Measurements from ENCODE around the gene HEPACAM2. TPM values are rescaled to one million over a fixed set of nuclear protein-coding genes. Genes with fewer than 3 reads are reported as not detected.

Gene HEPACAM2
- total RNA-seq, 1 donor from 2014 or later: not detected

DNA sequence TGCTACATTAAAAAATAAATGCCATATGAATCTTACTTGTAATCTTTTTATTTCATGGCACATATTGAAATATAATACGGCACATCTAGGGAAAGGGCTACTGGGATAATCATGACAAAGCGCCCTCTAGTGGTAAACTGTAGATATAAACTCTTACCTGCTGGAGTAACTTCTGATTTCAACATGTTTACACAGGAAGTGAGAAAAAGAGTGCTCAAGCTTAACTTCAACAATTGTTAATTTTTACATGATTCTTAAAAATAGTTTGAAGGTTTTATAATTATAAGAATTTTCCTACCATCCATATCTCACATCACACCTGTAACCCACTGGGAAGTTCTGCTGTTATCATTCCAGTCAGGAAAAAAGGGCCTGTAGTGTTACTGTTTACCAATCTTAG, 2.0 kb upstream of the HEPACAM2 start:
- Histone ChIP-seq H3K4me3 (no peak overlapping the region), H3K9me3 (no peaks in the 10 kb centered on the region), H3K27me3 (no peaks in the 10 kb centered on the region), H3K4me1 (peaks cover 13% of the 10 kb centered on the region), H3K27ac (no peak overlapping the region), H3K36me3 (no peaks in the 10 kb centered on the region)
- DNase-seq (ENCODE audit: extremely low spot score in 2 of 2): no peak
- intact Hi-C loops (cut with DNase I): no loop called here
- TF ChIP-seq POLR2A (IDR thresholded peaks at IDR 0.05): no peak
- peak in 1 of 2 donors; percentile 45 for TF ChIP-seq POLR2AphosphoS5 (IDR thresholded peaks at IDR 0.05; ENCODE audit: insufficient read depth in 1 of 2, low read depth in 1 of 2)
- TF ChIP-seq, protein P1, sequence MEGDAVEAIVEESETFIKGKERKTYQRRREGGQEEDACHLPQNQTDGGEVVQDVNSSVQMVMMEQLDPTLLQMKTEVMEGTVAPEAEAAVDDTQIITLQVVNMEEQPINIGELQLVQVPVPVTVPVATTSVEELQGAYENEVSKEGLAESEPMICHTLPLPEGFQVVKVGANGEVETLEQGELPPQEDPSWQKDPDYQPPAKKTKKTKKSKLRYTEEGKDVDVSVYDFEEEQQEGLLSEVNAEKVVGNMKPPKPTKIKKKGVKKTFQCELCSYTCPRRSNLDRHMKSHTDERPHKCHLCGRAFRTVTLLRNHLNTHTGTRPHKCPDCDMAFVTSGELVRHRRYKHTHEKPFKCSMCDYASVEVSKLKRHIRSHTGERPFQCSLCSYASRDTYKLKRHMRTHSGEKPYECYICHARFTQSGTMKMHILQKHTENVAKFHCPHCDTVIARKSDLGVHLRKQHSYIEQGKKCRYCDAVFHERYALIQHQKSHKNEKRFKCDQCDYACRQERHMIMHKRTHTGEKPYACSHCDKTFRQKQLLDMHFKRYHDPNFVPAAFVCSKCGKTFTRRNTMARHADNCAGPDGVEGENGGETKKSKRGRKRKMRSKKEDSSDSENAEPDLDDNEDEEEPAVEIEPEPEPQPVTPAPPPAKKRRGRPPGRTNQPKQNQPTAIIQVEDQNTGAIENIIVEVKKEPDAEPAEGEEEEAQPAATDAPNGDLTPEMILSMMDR (IDR thresholded peaks at IDR 0.05): peak in 2 of 3 experiments; percentile 54 to 59

DNA sequence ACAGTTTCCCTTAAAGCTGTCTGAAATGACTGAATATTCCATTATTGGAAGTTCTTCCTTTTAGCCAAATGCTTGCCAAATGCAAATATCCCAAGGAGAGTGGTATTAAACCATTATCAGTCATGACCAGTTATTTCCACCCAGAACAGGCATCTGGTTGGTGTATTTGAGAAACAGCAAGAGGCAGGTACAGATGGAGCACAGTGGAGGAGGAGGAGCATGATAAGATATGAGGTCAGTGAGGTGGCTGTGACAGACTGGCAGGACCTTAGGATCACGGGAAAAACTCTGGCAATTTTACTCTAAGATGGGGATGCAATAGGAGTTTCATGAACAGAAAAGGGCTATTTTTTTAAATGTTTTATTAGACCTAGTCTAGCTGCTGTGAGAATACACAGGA, 6.4 kb downstream of the HEPACAM2 start:
- Histone ChIP-seq H3K27me3 (no peaks in the 10 kb centered on the region), H3K9me3 (no peaks in the 10 kb centered on the region), H3K4me1 (no peaks in the 10 kb centered on the region), H3K36me3 (no peaks in the 10 kb centered on the region), H3K27ac (no peak overlapping the region), H3K4me3 (no peak overlapping the region)
- TF ChIP-seq POLR2AphosphoS5 (IDR thresholded peaks at IDR 0.05; ENCODE audit: insufficient read depth in 1 of 2, low read depth in 1 of 2) (no peak), POLR2A (IDR thresholded peaks at IDR 0.05) (no peak)
- TF ChIP-seq, protein P1 (IDR thresholded peaks at IDR 0.05): no peak
- intact Hi-C loops (cut with DNase I): no loop called here
- no peak for DNase-seq (ENCODE audit: extremely low spot score in 2 of 2)

DNA sequence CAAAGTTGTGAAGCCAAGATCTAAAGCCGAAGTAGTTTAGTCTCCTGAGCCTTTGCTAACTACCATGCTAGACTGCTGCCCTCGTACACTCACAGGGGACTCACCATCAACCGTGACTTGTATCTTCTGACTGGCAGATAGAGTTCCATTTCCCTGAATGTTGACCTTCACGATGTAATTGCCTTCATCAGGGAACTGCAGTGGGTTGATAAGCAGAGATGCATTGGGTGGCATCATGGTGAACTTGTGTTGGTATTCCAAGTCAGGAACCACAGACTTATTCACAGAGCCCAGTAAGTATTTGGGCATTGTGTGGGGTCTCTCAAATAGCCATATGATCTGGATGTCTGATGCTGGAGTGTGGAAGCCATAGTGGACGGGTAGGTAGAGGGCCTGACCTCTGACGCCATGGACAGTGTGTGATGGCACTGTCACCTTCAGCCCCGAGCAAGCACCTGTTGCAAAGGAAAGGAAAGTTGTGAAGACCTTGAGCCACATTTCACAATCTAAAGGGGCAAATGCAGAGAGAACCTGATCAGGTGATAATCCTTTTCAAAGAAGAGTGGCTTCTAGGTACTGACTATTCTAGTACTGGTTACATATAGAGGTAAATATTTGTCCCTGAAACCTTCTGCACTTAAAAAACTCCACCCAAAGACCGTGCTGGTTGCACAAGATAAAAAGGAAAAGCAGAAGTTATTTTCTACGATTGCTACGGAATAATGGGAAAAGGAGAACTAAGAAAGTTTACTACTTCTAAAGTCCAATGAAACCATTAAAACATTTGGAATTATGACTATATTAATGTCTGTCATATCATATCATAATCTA, 7.1 kb downstream of the HEPACAM2 start:
- no peaks in the 10 kb centered on the region for H3K36me3 ChIP-seq
- no peaks in the 10 kb centered on the region for H3K4me1 ChIP-seq
- H3K9me3 ChIP-seq: no peaks in the 10 kb centered on the region
- no peak overlapping the region for H3K27ac ChIP-seq
- H3K27me3 ChIP-seq: no peaks in the 10 kb centered on the region
- DNase-seq (ENCODE audit: extremely low spot score in 2 of 2): no peak
- intact Hi-C loops (cut with DNase I): no loop called here
- no peak overlapping the region for H3K4me3 ChIP-seq
- TF ChIP-seq POLR2A (IDR thresholded peaks at IDR 0.05): no peak
- TF ChIP-seq POLR2AphosphoS5 (IDR thresholded peaks at IDR 0.05; ENCODE audit: insufficient read depth in 1 of 2, low read depth in 1 of 2): no peak
- TF ChIP-seq, protein P1 (IDR thresholded peaks at IDR 0.05): no peak

DNA sequence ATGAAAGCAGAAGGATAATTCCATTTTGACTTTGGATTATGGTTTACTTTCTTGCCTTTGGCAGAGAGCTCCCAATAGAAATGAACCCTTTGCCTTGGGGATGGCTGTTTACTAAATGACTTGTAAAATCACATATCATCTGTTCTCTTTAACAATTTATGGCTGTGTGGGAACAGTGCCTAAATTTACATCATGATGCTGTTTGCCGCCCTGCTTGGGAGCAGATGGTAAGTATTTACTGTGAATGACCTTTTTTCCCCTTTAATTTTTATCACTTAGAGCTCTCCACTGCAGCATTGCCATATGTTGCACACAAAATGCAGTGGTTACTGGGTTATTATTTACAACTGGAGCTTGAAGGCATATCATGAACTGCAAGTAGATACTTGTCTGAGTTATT, 13.4 kb downstream of the HEPACAM2 start:
- Histone ChIP-seq H3K4me3 (no peak overlapping the region), H3K9me3 (no peaks in the 10 kb centered on the region), H3K27ac (no peak overlapping the region), H3K27me3 (no peaks in the 10 kb centered on the region), H3K4me1 (no peaks in the 10 kb centered on the region), H3K36me3 (no peaks in the 10 kb centered on the region)
- intact Hi-C loops (cut with DNase I): no loop called here
- DNase-seq (ENCODE audit: extremely low spot score in 2 of 2): no peak
- TF ChIP-seq, protein P1 (IDR thresholded peaks at IDR 0.05): no peak
- TF ChIP-seq POLR2A (IDR thresholded peaks at IDR 0.05) (no peak), POLR2AphosphoS5 (IDR thresholded peaks at IDR 0.05; ENCODE audit: insufficient read depth in 1 of 2, low read depth in 1 of 2) (no peak)

DNA sequence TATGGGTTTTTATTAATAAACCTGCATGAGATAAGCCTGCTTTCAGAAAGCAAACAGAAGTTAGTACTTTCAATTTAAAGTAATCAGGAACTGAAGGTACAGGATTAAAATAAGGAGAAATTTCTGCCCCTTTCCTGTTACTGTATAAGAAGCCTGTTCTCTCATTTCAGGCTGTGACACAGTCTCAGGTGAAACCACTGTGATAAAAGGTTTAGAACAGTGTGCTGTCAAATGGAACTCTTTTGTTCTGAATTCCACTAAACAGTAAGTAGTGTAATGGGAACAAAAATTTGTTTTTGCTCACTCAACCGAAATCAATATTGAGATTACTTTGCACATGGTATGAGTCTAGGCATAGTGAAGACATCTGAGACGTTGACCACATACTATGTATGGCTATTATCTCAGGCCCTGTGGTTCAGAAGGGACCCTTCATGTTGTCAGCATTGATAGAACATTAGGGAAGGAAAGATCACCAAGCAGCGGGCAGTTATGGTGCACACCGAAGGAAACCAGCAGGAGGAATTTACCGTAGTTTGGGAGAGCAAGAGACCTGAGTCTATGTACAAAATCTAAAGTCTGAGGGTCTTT, 14.9 kb downstream of the HEPACAM2 start:
- TF ChIP-seq POLR2AphosphoS5 (IDR thresholded peaks at IDR 0.05; ENCODE audit: insufficient read depth in 1 of 2, low read depth in 1 of 2): no peak
- TF ChIP-seq, protein P1 (IDR thresholded peaks at IDR 0.05): no peak
- TF ChIP-seq POLR2A (IDR thresholded peaks at IDR 0.05): no peak
- no peak for DNase-seq (ENCODE audit: extremely low spot score in 2 of 2)
- Histone ChIP-seq H3K9me3 (no peaks in the 10 kb centered on the region), H3K27me3 (no peaks in the 10 kb centered on the region), H3K4me1 (no peaks in the 10 kb centered on the region), H3K36me3 (no peaks in the 10 kb centered on the region), H3K4me3 (no peak overlapping the region), H3K27ac (no peak overlapping the region)
- intact Hi-C loops (cut with DNase I): no loop called here
